Measurements from ENCODE around the gene NDE1.
"Not testable (repeated sequence)": the region's sequence is repeated elsewhere in the genome, so short reads cannot be mapped to it uniquely, and the experiment has no call there.

The NDE1 gene

DNA sequence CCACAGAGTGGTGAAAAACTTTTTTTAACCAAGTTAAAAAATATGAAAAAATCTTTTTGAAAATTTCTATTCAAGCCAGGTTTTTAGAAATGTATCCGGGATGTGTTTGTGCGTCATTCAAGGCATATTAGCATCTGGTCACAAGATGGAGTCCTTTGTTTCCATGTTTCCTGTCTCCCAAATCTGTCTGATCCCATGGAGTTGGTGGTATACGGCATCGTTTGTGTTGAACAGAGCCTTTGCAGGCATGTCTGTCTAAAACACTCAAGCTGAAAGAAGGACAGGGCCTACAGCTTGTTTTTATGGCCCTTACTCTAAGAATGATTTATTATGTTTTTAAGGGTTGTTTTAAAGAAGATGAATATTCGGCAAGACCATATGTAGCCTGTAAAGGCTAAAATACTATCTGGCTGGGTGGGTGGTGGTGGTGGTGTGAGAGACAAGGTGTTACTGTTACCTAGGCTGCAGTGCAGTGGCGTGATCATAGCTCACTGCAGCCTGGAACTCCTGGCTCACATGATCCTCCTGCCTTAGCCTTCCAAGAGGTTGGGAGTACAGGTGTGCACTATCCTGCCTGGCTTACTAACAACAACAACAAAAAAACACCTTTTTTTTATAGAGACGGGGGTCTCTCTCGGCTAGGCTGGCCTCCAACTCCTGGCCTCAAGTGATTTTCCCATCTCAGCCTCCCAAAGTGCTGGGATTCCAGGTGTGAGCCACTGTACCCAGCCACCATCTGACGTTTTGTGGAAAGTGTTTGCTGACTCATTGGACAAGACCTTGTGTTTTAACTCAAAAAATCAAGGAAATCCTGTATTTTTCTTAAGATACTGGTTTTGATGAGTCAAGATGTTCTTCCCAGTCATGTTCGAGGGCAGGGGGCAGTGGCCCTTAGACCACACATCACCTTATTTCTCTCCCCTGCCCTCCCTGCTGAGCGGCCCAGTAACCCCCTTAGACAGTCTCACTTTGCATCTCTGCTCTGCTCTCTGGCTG, 52.2 kb downstream of the NDE1 start:
- no peak for DNase-seq

DNA sequence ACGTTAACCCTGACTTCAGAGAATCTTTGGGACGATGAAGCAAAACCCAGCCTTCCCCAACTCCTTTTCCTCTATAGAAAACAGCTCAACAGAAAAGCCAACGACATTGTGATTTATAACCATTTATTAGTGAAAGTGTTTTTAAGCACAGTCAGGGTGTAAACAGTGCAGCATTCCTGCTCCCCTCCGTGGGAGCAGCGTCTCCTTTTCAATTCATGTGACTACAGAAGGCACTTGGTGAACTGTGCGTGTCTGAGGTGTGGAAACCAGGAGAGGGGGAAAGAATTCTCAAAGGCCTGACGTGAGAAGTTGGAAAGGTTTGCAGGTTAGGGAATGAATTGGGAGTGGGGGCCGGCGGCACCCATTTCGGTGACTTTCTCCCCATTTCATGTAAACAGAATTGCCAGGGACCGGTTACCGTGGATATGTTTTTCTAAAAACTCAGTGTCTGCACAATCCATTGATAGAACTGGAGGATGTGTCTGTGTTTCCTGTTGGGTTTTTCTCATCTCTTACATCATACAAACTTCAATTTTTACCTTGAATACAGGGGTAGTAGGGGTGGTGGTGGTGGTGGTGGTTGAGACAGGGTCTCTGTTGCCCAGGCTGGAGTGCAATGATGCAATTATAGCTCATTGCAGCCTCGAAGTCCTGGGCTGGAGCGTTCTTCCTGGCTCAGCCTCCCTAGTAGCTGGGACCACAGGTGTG, 53.1 kb downstream of the NDE1 start:
- DNase-seq = no peak

DNA sequence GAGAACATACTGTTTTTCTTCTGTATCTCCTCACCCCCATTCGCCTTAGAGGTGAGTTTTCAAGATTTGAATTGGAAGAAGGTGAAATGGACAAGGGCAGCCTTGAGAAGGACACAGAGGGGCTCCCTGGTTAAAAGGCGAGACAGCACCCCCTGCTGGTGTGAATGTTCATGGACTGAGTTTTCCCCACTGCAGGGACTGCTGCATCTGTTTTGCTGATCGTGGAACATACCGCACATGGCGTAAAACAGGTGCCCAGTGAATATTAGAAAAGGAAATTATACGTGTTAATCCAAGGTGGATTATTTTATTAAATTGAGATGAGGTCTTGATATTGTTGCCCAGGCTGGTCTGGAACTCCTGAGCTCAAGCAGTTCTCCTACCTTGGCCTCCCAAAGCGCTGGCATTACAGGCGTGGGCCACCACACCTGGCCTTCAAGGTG, 54.5 kb downstream of the NDE1 start:
- peak in 1 of 2 experiments; percentile 0 for DNase-seq

DNA sequence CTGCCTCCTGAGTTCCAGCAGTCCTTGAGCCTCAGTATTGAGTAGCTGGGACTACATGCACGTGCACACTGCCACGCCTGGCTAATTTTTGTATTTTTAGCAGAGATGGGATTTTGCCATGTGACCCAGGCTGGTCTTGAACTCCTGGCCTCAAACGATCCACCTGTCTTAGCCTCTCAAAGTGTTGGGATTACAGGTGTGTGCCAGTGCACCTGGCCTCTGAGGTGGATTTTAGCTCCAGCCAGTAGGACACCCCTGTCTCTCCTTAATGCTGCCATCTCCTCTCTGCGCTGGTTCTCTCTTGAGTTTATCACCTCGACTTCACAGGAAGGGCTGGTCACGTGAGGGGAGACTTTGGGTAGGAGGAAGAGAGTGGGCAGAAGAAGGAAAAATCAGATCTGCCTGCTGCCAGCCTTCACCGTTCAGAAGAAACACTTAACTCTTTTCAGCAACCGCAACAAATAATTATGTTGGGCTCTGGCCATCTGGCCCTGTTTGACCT, 55.1 kb downstream of the NDE1 start:
- no peak for DNase-seq

DNA sequence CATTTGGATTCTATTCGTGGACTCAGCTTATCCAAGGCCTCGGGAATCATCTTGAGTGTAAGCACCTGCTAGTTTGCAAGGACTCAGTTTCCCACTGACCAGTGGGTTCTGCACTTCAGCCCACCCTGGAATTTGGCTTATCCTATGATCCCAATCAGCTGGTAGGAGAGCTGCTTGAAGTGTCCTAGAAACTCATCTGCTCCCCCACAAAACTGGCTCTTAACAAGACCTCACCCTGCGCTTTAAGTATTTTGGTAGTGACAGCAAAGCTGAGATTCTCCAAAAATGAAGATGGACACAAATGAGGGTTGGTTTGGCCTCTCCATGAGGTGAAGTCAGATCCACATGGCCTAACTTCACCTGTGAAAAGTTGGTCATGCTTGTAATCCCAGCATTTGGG, 57.3 kb downstream of the NDE1 start:
- DNase-seq = no peak

DNA sequence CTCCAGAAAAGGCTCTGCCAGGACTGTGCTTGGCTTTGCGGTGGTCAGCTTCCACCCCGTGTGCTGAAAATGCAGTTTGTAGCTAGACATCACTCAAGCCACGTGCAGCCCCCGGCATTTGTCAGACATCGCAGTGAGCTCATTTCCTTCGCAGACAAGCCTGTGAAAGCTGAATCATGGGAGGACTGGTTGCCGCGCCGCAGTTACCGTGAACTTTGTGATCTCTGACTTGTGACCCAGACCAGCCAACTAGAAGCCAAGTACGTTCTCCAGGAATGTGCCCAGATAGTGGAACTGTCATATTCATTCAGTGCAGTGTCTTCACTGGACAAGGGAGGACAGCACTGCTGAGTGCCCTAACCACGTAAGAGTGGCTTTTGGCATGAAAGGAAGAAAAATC, 58.1 kb downstream of the NDE1 start:
- no peak for DNase-seq

DNA sequence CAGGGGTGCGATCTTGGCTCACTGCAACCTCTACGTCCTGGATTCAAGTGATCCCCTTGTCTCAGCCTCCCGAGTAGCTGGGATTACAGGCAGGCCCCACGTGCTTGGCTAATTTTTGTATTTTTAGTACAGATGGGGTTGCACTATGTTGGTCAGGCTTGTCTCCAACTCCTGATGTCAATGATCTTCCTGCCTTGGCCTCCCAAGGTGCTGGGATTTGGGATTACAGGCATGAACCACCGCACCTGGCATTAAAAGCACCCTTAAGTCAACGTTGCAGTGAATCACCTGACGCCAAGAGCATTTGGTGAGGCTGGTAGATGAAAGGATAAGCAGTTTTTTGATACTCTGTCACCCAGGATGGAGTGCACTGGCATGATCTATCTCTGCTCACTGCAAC, 59.0 kb downstream of the NDE1 start:
- no peak for DNase-seq

DNA sequence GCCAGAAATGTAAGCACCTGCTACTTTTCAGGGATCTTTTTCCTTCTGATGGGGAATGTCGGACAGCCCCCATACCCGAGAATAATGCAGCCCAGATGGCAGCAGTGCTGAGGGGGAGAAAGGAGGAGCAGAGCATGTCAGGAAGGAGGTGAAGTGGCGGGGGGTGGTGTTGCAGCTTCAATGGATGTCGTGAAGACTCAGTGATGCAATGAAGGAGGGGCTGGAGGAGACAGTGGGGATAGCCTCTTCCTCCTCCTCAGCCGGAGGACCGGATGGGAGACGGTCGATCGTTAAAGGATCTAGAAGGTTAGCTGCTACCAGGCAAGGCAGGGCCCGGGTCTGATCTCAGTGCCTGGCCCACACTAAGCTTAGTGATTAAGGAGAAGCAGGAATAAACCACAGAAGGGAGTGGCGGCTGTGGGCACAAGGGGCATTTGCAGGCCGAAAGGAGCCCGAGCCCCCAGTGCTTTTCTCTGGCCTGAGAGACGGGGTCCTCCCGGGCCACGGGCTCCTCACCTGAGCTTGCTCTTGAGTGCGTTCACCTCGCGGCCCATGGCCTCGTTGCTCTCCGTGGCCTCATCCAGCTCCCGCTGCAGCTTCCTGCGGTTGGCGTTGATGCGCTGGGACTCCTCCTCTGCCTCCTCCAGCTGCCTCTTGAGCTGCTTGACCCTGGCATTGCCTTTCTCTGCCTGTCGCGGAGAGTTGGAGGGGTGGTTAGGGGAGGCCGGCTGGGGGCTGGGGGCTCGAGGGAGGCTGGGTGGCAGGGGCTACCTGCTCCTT, 64.5 kb downstream of the NDE1 start:
- no peak for DNase-seq

DNA sequence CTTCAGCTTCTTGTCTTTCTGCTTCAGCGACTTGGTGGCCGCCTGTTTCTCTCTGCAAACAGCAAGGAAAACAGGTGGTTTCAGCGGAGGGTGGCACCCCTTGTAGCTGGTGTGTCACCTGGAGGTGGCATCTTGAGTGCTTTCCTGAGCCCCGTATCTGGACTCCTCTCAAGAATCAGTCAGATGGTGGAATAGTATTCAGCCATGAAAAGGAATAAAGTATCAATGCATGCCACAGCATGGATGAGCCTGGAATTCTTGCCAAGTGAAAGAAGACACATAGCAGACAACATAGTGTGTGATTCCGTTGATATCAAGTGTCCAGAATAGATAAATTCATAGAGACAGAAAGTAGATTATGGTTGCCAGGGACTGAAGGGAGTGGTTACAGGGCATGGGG, 65.2 kb downstream of the NDE1 start:
- no peak for DNase-seq

DNA sequence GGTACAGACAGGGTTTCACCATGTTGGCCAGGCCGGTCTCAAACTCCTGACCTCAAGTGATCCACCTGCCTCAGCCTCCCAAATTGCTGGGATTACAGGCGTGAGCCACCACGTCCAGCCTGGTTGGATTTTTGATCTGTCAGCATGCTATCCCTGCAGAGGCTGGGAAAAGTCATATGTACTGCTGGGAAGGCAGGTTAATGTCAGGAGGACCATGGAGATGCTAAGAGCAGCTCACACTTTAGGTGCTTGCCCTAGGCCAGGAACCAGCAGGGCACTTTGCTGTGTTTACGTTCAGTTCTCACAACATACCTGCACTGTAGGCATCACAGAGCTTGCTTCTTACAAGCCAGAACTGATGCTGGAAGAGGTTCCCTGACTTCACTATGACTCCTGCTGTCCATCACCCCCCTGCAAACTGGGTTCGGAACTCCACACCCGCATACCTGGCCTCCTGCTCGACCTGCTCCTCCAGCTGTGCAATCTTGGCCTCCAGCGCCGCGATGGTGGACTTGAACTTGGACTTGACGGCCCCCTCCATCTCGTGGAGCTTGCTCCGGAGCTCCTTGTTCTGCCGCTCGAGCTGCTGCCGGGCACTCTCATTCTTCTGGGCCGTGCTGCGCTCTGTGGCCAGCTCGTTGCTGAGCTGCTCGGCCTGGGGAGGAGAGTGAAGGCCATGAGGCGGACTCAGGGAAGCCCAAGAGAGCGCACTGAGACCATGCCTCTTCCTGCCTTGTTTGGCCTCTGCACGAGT, 66.8 kb downstream of the NDE1 start:
- no peak for DNase-seq

DNA sequence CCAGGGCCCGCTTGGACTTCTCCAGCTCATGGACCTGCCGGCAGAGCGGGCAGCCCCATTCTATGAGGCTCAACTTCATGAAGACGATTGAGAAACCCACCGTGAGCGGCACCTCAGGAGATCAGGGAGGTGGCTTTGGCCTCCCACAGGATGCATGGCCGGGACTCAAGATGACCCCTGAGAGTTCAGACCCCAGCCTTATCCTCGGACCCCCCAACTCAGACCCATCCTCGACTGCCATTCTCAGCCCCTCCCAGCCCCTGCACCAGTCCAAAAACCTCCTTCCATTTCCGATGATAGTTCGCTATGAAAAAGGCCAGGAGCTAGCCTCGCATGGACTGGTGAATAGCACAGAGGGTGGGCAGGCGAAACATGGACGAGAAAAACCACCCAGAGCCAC, 71.0 kb downstream of the NDE1 start:
- no peak for DNase-seq

DNA sequence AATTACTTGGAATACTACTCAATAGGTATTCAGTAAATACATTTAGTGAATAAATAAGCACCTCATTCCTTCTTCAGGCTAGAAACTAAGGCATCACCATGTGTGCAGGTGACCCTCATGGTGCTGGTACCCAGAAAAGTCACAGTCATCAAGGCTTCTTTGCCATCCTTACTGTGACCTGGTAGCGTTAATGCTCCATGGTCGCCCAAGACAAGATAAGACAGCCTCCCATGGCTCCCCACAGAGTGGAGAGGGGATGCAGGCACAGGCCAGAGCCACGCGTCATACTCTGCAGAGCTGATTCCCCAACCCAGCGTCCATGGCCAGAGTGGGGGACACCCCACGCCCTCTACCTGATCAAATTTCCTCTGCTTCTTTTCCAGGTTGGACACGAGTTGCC, 73.8 kb downstream of the NDE1 start:
- no peak for DNase-seq

DNA sequence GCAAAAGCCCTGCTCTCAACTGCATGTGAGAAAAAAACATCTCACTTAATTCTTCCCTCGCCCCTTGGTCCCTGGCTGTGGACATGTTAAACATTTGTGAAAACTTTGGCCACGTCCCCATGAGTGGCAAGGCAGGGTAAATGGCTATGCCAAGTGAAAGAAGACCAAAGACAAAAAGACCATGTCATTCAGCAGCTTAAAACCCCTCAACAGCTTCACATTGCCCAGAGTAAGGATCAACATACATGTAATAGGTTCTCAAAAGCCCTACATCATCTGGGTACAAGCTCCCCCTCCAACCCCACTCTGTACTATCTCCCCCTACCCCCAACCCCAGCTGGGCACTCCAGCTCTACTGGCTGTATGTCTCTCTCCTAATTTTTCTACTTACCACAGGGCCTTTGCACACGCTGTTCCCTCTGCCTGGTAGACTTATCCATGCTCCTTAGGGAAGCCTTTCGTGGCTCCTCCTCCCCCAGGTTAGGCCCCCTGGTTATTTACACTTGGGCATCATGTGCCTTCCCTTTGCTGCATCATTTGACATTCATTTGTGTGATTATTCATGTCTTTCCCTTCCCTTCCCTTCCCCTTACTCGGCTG, 75.7 kb downstream of the NDE1 start:
- DNase-seq = no peak

DNA sequence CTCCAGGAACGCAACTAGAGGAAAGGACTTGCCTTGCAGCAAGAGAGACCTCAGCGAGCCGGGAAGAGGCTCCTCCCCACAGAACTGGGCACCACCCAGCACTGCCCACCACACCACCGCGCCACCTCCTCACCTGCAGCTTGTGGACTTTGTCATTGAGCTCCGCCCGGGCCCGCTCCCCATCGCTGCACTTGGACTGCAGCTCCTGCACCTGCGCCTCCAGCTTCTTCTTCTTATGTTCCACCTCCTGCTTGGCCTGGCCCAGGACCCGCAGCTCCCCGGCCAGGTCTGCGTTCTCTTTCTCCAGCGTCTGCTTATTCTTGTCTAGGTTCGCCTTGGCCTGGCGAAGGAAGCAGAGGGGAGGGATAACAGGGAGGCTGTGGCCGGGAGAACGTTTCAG, 76.7 kb downstream of the NDE1 start:
- DNase-seq = no peak

DNA sequence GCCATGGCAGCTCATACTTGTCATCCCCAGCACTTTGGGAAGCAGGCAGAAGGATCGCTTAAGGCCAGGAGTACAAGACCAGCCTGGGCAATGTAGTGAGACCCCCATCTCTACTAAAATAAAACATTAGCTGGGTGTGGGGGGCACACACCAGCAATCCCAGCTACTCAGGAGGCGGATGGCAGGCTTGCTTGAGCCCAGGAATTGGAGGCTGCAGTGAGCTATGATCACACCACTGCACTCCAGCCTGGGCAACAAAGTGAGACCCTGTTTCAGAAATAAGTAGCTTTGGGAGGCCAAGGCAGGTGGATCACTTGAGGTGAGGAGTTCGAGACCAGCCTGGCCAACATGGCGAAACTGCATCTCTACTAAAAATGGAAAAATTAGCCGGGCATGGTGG, 77.7 kb downstream of the NDE1 start:
- not testable (repeated sequence) for DNase-seq

DNA sequence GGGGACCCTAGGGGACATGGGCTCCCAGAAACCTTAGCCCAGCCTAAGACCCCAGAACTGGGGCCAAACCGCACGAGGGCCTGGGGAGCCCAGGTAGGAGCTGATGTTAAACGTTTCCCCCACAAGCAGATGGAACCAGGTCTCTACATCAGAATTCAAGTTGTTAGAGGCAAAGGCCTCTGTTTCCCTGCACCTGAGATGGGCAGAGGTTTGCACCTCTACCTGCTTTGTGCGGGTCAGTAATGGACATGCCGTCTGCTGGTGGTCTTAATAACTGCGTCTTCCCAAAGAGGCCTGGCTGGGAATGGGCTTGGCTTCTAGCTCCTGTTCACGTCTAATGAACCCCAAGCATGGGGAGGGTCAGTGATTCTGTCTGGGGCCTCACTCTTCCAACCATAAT, 79.1 kb downstream of the NDE1 start:
- no peak for DNase-seq

DNA sequence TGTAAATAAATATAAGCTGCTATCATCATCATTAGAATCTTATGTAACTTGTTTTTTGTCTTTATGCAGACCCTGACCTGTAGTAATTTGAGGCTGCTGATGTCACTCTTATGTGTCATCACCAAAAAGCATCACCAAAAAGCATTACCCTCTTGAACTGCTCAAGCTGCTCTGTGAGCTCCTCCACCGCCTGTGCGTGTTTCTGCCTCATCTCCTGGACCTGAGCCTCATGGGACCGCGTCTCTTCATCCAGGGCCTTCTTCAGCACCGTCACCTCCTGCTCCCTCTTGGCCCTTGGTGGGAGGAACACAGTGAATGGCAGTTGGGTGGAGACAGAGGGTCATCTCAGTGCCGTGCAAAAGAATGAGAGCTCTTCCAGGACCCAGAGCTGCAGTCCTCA, 82.4 kb downstream of the NDE1 start:
- DNase-seq = no peak

DNA sequence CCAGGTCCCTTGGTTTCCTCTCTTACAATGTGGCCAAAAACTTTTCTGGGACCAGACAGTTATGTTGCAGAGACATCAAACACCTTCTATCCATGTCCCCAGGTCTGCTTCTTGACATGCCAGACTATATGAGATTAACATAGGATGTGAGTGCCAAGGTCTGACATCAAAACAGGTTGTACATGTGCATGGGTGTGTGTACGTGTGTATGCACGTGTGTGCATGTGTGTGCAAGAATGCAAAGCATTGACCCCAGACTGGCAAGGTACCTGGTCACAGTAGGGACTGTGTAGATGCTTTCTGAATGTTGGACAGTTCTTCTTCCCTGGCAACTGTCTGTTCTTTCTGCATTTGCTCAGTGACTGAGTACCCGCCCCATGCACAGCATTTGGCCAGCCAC, 85.6 kb downstream of the NDE1 start:
- DNase-seq = no peak

DNA sequence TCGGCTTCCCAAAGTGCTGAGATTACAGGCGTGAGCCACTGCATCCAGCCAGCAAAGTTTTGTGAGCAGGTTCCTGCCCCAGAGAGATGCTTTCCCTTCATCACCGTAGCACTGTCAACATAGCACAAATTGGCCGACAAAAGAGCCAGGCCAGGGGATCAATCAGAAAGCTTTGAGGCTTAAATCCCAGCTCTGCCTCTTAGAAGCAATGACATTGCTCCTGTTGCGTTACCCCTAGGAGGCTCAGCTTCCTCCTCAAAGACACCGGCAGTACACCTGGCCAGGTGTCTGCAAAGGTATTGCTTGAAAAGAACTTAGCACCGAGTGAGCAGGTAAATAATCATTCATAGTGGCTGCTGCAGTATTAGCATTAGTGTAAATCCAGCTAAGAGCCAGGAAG, 86.5 kb downstream of the NDE1 start:
- no peak for DNase-seq

DNA sequence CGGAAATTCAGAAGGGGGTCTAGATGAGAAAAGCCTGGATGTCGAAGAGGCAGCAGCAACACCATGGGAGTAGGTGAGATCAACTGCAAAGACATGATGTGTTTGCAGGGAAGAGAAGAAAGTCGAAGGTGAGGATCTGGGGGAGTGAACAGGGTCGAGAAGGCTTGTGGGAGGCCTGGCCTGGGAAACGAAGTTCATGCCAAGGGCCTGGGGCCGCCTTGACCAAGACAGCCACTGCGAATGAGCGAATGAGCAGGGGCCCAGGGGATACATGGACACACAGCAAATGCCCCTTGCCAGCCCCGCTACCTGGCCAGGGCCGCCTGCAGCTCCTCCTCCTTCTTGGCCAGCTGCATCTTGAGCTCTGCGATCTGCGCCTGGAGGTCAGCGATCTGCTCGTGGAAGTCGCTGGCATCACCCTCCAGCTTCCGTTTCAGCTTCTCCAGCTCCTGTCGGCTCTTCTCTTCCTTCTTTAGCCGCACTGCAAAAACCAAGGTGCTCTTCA, 87.1 kb downstream of the NDE1 start:
- DNase-seq = no peak

DNA sequence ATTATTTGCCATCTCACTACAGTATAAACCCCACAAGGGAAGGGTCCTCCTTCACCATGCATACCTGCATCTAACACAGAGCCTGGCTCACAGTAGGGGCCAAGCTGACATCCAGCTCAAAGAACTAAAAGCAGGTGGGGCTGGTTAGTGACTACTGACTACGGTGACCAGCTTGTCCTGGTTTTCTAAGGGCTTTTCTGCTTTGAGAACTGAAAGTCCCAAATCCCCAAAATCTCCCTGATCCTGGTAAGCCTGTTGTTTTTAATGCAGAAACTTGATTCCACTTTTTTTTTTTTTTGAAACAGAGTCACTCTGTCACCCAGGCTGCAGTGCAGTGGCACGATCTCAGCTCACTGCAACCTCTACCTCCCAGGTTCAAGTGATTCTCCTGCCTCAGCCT, 89.4 kb downstream of the NDE1 start:
- DNase-seq = no peak

DNA sequence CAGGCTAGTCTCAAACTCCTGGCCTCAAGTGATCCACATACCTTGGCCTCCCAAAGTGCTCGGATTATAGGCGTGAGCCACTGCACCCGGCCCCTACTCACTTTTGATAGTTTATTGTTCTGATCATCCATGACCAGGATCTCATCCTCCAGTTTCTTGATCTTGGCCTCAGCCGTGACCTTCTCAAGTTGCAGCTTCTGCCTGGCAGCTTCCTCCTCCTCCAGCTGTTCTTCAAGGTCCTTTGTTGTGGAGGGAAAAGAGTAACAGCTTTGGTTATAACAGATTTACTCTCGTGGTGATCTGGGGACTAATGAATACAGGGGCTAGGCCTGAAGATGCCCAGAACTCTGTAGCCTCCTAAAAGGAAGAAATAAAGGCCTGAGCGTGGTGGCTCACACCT, 89.9 kb downstream of the NDE1 start:
- DNase-seq = no peak

Data from cerebellar nuclear complex (tissue), 1 donor.